Transverse colon (tissue), 4 donors: ENCODE measurements around the gene RBM39.

ENCODE experiments used
- EP300 ChIP-seq: sonication (generic); formaldehyde crosslinking; IDR thresholded peaks from one replicate; pipeline ENCODE4 v1.6.1; 2017; ENCODE audit warnings: antibody characterized with exemption, low read depth
- POLR2A ChIP-seq: fragments of 450-650 bp; IDR thresholded peaks from one replicate; pipeline ENCODE4 v1.6.1; 2016; ENCODE audit warnings: antibody characterized with exemption, mild to moderate bottlenecking, moderate library complexity
- POLR2AphosphoS5 ChIP-seq, 3 donors: sonication (generic); formaldehyde crosslinking; IDR thresholded peaks; one replicate each; pipeline ENCODE4 v1.6.1; 2016; ENCODE audit warnings: antibody characterized with exemption in 3 of 3
- TF ChIP-seq, protein P1 (sequence below), 5 experiments: fragments of 200-600 bp in 3 of 5; fragments of 450-650 bp in 2 of 5; sonication (generic) in 3 of 5; IDR thresholded peaks; 1 replicate in 2 of 5; 2 replicates in 3 of 5; pipeline ENCODE4 v1.5.1; 2016 to 2017; ENCODE audit warnings: antibody characterized with exemption in 5 of 5, inconsistent platforms in 3 of 5, mild to moderate bottlenecking in 2 of 5, moderate library complexity in 1 of 5

DNA sequence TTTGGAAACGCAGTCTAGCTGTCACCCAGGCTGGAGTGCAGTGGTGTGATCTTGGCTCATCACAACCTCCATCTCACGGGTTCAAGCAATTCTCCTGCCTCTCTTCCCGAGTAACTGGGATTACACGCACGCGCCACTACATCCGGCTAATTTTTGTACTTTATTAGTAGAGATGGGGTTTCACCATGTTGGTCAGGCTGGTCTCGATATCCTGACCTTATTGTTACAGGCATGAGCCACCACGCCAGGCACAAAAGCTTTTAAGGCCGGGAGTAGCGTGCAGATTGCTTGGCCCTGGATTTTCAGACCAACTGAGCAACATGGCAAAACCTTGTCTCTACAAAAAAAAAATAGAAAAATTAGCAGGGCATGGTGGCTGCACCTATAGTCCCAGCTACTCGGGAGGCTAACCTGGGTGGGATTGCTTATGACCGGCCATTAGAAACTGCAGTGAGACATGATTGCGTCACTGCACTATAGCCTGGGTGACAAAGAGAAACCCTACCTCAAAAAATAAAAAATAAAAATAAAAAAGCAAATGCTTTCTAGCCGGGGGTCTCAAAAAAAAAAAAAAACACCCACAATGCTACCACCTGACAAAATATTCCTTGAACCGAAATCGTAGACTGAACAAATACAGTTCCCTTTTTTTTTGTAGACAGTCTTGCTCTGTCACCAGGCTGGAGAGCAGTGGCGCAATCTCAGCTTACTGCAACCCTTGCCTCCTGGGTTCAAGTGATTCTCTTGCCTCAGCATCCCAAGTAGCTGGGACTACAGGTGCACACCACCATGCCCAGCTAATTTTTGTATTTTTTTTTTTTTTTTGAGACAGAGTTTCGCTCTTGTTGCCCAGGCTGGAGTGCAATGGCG is 15.0 kb downstream of the RBM39 start:
- TF ChIP-seq POLR2A, result no peak
- TF ChIP-seq, protein P1, sequence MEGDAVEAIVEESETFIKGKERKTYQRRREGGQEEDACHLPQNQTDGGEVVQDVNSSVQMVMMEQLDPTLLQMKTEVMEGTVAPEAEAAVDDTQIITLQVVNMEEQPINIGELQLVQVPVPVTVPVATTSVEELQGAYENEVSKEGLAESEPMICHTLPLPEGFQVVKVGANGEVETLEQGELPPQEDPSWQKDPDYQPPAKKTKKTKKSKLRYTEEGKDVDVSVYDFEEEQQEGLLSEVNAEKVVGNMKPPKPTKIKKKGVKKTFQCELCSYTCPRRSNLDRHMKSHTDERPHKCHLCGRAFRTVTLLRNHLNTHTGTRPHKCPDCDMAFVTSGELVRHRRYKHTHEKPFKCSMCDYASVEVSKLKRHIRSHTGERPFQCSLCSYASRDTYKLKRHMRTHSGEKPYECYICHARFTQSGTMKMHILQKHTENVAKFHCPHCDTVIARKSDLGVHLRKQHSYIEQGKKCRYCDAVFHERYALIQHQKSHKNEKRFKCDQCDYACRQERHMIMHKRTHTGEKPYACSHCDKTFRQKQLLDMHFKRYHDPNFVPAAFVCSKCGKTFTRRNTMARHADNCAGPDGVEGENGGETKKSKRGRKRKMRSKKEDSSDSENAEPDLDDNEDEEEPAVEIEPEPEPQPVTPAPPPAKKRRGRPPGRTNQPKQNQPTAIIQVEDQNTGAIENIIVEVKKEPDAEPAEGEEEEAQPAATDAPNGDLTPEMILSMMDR (IDR thresholded peaks at IDR 0.05), result no peak
- no peak for TF ChIP-seq EP300
- TF ChIP-seq POLR2AphosphoS5 (IDR thresholded peaks at IDR 0.05), result no peak
